Kidney (tissue), 14 donors: ENCODE results near the gene PRSS27. TPM values are rescaled to one million over a fixed set of nuclear protein-coding genes. Genes with fewer than 3 reads are reported as not detected.

ENCODE experiments used
- DNase-seq, 5 donors: peaks; one replicate each; pipeline ENCODE4 v3.0.0-alpha.2; 2013 to 2020
- FAIRE-seq: peaks from 2 replicates; lab custom pipeline; 2012; peaks lifted over from hg19 to GRCh38; lab: Jason Lieb, UNC
- H3K27ac ChIP-seq, 2 donors: one replicate each; pipeline ENCODE4 v1.7.0; 2013; ENCODE audit warnings: low read depth in 2 of 2, low read length in 2 of 2, inconsistent platforms in 1 of 2
- H3K27me3 ChIP-seq: one replicate; pipeline ENCODE4 v1.7.1; 2013; ENCODE audit warnings: low read length, inconsistent platforms; ENCODE audit not compliant: control insufficient read depth, insufficient read depth
- H3K36me3 ChIP-seq, 3 donors: one replicate each; pipeline versions ENCODE4 v1.7.0 to v1.7.1; 2013; ENCODE audit warnings: low read length in 3 of 3, control low read depth in 1 of 3, inconsistent platforms in 1 of 3; ENCODE audit not compliant: insufficient read depth in 3 of 3, control insufficient read depth in 2 of 3
- H3K4me1 ChIP-seq, 3 donors: one replicate each; pipeline versions ENCODE4 v1.7.0 to v1.7.1; 2013; ENCODE audit warnings: low read length in 3 of 3, inconsistent platforms in 1 of 3, low read depth in 1 of 3; ENCODE audit not compliant: control insufficient read depth in 2 of 3, insufficient read depth in 2 of 3
- H3K4me3 ChIP-seq, 3 donors: one replicate each; pipeline versions ENCODE4 v1.7.0 to v1.8.1; 2013; ENCODE audit warnings: low read length in 3 of 3, control low read depth in 1 of 3, inconsistent platforms in 1 of 3
- H3K9ac ChIP-seq, 3 donors: one replicate each; pipeline versions ENCODE4 v1.7.0 to v1.7.1; 2013; ENCODE audit warnings: low read length in 3 of 3, control low read depth in 1 of 3, inconsistent platforms in 1 of 3
- H3K9me3 ChIP-seq, 3 donors: one replicate each; pipeline versions ENCODE4 v1.7.0 to v1.7.1; 2013; ENCODE audit warnings: low read length in 3 of 3, control low read depth in 1 of 3, inconsistent platforms in 1 of 3; ENCODE audit not compliant: control insufficient read depth in 2 of 3, insufficient read depth in 1 of 3
- intact Hi-C: fragments of 100-400 bp; cut with DNase I; formaldehyde crosslinking; loops from one replicate; pipeline ENCODE4 v1.11.1; 2022
- polyA plus RNA-seq: library from polyadenylated mRNA; stranded (reverse); fragments of 350-450 nt; fragmentation: Illumina TruSeq; extraction: RNeasy Lipid Tissue Mini Kit (QIAGEN cat#74804); gene quantifications from one replicate; pipeline ENCODE4 v1.2.3, GENCODE V29; 2014; ENCODE audit warnings: low read depth, low replicate concordance; ENCODE audit not compliant: insufficient read depth
- total RNA-seq: library from RNA; stranded (reverse); fragmentation: NEBNext Ultra II Directional; extraction: Animal tissue kit (Norgen Biotek cat#: 25700); gene quantifications from one replicate; pipeline ENCODE4 v1.2.1, GENCODE V29; 2021
- TF ChIP-seq, protein P1 (sequence below): IDR thresholded peaks from 3 replicates; pipeline ENCODE4 v1.5.1; 2012; ENCODE audit warnings: mild to moderate bottlenecking, moderate library complexity, borderline replicate concordance; ENCODE audit not compliant: insufficient read depth; ENCODE audit errors: extremely low read depth
- donor health status: control.
- donor health status: control.
- donor health status: control.
- donor health status: control.
- donor health status: control.
- donor health status: DM: yes; HTN: yes; CAD: no.
- donor health status: Normal renal cell carcinoma (clear cell type).

The PRSS27 gene
- total and polyA plus RNA-seq, 2 donors from 2014 or later, result 0.41 to 2.1 TPM

DNA sequence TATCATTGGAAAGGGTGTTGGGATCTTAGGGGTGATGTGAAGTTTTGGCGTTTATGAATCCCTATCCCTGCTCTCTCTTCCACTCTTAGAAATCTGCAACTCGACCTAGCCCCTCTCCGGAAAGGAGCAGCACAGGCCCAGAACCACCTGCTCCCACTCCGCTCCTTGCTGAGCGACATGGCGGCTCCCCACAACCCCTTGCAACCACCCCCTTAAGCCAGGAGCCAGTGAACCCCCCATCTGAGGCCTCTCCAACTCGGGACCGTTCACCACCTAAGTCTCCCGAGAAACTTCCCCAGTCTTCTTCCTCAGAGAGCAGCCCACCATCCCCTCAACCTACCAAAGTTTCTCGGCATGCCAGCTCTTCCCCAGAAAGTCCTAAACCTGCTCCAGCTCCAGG, 41.4 kb upstream of the PRSS27 start:
- Histone ChIP-seq H3K9ac (no peak overlapping the region), H3K27ac (no peak overlapping the region), H3K36me3 (peaks cover 51 to 91% (median 79%) of the 10 kb centered on the region in 3 donors), H3K4me3 (no peak overlapping the region), H3K27me3 (no peaks in the 10 kb centered on the region), H3K9me3 (no peaks in the 10 kb centered on the region), H3K4me1 (peaks cover 0 to 3% (median 0%) of the 10 kb centered on the region in 3 donors)
- DNase-seq (peak in 1 of 5 donors; percentile 9), FAIRE-seq (no peak)
- TF ChIP-seq, protein P1, sequence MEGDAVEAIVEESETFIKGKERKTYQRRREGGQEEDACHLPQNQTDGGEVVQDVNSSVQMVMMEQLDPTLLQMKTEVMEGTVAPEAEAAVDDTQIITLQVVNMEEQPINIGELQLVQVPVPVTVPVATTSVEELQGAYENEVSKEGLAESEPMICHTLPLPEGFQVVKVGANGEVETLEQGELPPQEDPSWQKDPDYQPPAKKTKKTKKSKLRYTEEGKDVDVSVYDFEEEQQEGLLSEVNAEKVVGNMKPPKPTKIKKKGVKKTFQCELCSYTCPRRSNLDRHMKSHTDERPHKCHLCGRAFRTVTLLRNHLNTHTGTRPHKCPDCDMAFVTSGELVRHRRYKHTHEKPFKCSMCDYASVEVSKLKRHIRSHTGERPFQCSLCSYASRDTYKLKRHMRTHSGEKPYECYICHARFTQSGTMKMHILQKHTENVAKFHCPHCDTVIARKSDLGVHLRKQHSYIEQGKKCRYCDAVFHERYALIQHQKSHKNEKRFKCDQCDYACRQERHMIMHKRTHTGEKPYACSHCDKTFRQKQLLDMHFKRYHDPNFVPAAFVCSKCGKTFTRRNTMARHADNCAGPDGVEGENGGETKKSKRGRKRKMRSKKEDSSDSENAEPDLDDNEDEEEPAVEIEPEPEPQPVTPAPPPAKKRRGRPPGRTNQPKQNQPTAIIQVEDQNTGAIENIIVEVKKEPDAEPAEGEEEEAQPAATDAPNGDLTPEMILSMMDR, result no peak
- intact Hi-C loops, result no loop called here

DNA sequence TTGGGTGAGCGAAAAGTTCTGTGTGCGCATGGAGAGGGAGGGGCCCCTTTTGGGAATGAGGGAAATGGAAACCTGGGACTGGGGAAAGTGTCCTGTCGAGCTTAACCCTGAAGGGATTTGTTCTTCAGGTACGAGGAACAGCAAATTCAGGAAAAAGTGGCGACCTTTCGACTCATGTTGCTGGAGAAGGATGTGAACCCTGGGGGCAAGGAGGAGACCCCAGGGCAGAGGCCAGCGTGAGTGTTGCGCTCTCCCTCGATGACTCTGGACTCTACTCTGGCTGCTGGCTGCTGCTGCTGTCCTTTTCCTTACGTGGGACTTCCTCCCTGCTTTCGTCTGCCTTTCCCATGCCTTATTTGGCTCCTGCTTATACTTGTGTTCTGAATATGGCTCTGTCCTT, 37.3 kb upstream of the PRSS27 start:
- Histone ChIP-seq H3K9me3 (no peaks in the 10 kb centered on the region), H3K27ac (no peak overlapping the region), H3K4me1 (peaks cover 0 to 25% (median 9%) of the 10 kb centered on the region in 3 donors), H3K27me3 (no peaks in the 10 kb centered on the region), H3K4me3 (no peak overlapping the region), H3K36me3 (peaks cover 24 to 56% (median 48%) of the 10 kb centered on the region in 3 donors), H3K9ac (no peak overlapping the region)
- DNase-seq (peak in 1 of 5 donors; percentile 15), FAIRE-seq (no peak)
- TF ChIP-seq, protein P1, result no peak
- intact Hi-C loops, result no loop called here

DNA sequence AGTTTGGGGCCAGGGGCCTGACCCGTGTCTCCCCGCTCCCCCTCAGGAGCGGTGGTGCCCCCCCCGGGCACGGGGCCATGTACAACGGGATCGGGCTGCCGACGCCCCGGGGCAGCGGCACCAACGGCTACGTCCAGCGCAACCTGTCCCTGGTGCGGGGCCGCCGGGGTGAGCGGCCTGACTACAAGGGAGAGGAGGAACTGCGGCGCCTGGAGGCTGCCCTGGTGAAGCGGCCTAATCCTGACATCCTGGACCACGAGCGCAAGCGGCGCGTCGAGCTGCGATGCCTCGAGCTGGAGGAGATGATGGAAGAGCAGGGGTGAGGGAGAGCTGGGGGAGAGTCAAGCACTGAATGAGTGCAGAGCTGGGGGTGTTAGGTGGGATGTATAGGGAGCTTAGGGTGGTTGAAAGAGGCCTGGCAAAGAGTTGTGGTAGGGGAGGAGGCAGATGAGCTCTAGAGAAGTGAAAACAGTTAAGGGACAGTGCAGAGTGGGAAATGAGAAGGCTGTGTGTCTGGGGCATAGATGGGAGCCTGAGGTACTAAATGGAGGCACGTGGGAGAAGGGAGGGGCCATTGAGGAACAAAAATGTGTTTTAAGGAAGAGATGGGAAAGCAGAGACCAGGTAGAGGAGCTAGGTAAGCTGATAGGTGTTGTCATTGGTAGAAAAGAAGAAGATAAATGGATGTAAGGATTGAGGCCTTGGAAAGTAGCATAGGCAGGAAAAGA, 36.4 kb upstream of the PRSS27 start:
- Histone ChIP-seq H3K9ac (no peak overlapping the region), H3K27ac (no peak overlapping the region), H3K9me3 (peaks cover 0 to 3% (median 0%) of the 10 kb centered on the region in 3 donors), H3K27me3 (no peaks in the 10 kb centered on the region), H3K36me3 (peaks cover 23 to 47% (median 39%) of the 10 kb centered on the region in 3 donors), H3K4me1 (peaks cover 0 to 27% (median 9%) of the 10 kb centered on the region in 3 donors), H3K4me3 (no peak overlapping the region)
- DNase-seq (peak in 1 of 5 donors; percentile 74), FAIRE-seq (no peak)
- TF ChIP-seq, protein P1, result no peak
- intact Hi-C loops, result no loop called here
